ENCODE measurements around the gene LGMN. TPM values are rescaled to one million over a fixed set of nuclear protein-coding genes. Genes with fewer than 3 reads are reported as not detected.

Gene LGMN
- total and polyA plus RNA-seq, 2 of the 13 experiments (the other 11 are each of a cell fraction or from before 2014, with no cell fraction given), result 28.9 to 76.4 TPM

DNA sequence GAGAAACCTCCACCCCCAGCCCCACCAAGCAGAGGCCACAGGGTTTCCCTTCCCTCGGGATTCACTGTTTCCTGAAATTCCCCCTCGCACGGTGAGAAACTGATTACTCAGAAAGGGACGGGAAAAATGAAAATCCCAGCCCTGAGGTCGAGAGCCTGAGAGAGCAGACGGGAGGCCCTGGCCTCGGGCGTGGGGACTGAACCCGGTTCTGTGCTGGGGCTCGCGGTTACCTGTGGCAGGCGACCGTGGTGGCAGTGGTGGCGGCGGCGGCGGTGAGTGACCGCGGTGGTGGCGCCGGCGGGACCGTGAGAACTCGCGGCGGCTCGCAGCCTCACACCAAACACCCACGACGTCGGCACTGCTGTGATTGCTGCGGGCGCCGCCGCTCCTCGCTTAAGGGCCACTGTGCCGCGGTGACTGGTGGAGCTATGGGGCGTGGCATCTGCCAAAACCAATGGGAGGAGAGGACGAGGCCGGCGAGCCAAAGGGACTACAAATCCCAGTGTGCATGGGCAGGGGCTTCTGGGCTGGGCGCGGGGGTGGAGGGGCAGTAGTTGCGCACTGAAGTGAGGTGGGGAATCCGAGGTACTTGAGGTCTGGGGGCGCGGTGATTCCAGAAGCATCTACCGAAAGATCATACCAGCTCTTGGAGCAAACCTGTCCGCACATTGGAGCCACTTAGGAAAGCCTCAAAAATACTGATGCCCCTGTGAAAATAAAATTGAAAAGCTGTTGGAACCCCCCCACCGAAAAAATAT lies at the start of gene LGMN (continued):
- TF ChIP-seq, protein P1, sequence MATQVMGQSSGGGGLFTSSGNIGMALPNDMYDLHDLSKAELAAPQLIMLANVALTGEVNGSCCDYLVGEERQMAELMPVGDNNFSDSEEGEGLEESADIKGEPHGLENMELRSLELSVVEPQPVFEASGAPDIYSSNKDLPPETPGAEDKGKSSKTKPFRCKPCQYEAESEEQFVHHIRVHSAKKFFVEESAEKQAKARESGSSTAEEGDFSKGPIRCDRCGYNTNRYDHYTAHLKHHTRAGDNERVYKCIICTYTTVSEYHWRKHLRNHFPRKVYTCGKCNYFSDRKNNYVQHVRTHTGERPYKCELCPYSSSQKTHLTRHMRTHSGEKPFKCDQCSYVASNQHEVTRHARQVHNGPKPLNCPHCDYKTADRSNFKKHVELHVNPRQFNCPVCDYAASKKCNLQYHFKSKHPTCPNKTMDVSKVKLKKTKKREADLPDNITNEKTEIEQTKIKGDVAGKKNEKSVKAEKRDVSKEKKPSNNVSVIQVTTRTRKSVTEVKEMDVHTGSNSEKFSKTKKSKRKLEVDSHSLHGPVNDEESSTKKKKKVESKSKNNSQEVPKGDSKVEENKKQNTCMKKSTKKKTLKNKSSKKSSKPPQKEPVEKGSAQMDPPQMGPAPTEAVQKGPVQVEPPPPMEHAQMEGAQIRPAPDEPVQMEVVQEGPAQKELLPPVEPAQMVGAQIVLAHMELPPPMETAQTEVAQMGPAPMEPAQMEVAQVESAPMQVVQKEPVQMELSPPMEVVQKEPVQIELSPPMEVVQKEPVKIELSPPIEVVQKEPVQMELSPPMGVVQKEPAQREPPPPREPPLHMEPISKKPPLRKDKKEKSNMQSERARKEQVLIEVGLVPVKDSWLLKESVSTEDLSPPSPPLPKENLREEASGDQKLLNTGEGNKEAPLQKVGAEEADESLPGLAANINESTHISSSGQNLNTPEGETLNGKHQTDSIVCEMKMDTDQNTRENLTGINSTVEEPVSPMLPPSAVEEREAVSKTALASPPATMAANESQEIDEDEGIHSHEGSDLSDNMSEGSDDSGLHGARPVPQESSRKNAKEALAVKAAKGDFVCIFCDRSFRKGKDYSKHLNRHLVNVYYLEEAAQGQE (IDR thresholded peaks at IDR 0.05; ENCODE audit: borderline replicate concordance in 1 of 2, low read depth in 1 of 2, low read length in 2 of 2), result peak in 1 of 2 experiments; percentile 59; a peak in 1 of 4 replicates
- TF ChIP-seq, protein P2, sequence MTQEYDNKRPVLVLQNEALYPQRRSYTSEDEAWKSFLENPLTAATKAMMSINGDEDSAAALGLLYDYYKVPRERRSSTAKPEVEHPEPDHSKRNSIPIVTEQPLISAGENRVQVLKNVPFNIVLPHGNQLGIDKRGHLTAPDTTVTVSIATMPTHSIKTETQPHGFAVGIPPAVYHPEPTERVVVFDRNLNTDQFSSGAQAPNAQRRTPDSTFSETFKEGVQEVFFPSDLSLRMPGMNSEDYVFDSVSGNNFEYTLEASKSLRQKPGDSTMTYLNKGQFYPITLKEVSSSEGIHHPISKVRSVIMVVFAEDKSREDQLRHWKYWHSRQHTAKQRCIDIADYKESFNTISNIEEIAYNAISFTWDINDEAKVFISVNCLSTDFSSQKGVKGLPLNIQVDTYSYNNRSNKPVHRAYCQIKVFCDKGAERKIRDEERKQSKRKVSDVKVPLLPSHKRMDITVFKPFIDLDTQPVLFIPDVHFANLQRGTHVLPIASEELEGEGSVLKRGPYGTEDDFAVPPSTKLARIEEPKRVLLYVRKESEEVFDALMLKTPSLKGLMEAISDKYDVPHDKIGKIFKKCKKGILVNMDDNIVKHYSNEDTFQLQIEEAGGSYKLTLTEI (CRISPR knock-in tag; conservative IDR thresholded peaks at IDR 0.05), result no peak
- TF ChIP-seq, protein P3, sequence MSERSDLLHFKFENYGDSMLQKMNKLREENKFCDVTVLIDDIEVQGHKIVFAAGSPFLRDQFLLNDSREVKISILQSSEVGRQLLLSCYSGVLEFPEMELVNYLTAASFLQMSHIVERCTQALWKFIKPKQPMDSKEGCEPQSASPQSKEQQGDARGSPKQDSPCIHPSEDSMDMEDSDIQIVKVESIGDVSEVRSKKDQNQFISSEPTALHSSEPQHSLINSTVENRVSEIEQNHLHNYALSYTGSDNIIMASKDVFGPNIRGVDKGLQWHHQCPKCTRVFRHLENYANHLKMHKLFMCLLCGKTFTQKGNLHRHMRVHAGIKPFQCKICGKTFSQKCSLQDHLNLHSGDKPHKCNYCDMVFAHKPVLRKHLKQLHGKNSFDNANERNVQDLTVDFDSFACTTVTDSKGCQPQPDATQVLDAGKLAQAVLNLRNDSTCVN (CRISPR knock-in tag; IDR thresholded peaks at IDR 0.05; ENCODE audit: borderline replicate concordance), result no peak; the same call in 1 of the 2 replicates
- TF ChIP-seq ATF5 (CRISPR knock-in tag; IDR thresholded peaks at IDR 0.05; ENCODE audit: low read depth) (no peak), BCL3 (CRISPR knock-in tag; IDR thresholded peaks at IDR 0.05) (peak; percentile 78), POGZ (CRISPR knock-in tag; IDR thresholded peaks at IDR 0.05) (no peak; the same call in none of the 2 replicates)
- TF ChIP-seq, protein P4, sequence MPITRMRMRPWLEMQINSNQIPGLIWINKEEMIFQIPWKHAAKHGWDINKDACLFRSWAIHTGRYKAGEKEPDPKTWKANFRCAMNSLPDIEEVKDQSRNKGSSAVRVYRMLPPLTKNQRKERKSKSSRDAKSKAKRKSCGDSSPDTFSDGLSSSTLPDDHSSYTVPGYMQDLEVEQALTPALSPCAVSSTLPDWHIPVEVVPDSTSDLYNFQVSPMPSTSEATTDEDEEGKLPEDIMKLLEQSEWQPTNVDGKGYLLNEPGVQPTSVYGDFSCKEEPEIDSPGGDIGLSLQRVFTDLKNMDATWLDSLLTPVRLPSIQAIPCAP (CRISPR knock-in tag; IDR thresholded peaks at IDR 0.05; ENCODE audit: low read depth), result no peak
- TF ChIP-seq, protein P5, sequence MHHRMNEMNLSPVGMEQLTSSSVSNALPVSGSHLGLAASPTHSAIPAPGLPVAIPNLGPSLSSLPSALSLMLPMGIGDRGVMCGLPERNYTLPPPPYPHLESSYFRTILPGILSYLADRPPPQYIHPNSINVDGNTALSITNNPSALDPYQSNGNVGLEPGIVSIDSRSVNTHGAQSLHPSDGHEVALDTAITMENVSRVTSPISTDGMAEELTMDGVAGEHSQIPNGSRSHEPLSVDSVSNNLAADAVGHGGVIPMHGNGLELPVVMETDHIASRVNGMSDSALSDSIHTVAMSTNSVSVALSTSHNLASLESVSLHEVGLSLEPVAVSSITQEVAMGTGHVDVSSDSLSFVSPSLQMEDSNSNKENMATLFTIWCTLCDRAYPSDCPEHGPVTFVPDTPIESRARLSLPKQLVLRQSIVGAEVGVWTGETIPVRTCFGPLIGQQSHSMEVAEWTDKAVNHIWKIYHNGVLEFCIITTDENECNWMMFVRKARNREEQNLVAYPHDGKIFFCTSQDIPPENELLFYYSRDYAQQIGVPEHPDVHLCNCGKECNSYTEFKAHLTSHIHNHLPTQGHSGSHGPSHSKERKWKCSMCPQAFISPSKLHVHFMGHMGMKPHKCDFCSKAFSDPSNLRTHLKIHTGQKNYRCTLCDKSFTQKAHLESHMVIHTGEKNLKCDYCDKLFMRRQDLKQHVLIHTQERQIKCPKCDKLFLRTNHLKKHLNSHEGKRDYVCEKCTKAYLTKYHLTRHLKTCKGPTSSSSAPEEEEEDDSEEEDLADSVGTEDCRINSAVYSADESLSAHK (CRISPR knock-in tag; IDR thresholded peaks at IDR 0.05; ENCODE audit: borderline replicate concordance), result no peak
